Spleen (tissue), 11 donors: ENCODE results near the gene TRA2A. TPM values are rescaled to one million over a fixed set of nuclear protein-coding genes. Genes with fewer than 3 reads are reported as not detected.

Source experiments
- DNase-seq: peaks from one replicate; pipeline ENCODE4 v3.0.0-alpha.2; 2020
- H3K27ac ChIP-seq, 8 donors: fragments of 200-600 bp; sonication (generic) in 7 of 8; 1 replicate in 4 of 8; 2 replicates in 4 of 8; pipeline versions ENCODE4 v1.5.0 to v1.8.0; 2016 to 2021; ENCODE audit warnings: inconsistent platforms in 4 of 8, mild to moderate bottlenecking in 4 of 8, moderate library complexity in 1 of 8
- H3K27me3 ChIP-seq, 7 donors: fragments of 200-600 bp; sonication (generic) in 6 of 7; replicated peaks in 1 of 7; 1 replicate in 4 of 7; 2 replicates in 3 of 7; pipeline versions ENCODE4 v1.5.0 to v1.8.0; 2016 to 2021; ENCODE audit warnings: inconsistent platforms in 3 of 7, mild to moderate bottlenecking in 1 of 7
- H3K36me3 ChIP-seq, 6 donors: fragments of 200-600 bp; sonication (generic) in 5 of 6; 1 replicate in 4 of 6; 2 replicates in 2 of 6; pipeline versions ENCODE4 v1.5.0 to v1.8.0; 2016 to 2021; ENCODE audit warnings: inconsistent platforms in 2 of 6
- H3K4me1 ChIP-seq, 6 donors: fragments of 200-600 bp; sonication (generic) in 5 of 6; 1 replicate in 3 of 6; 2 replicates in 3 of 6; pipeline versions ENCODE4 v1.5.0 to v1.8.0; 2016 to 2021; ENCODE audit warnings: inconsistent platforms in 3 of 6
- H3K4me3 ChIP-seq, 8 donors: fragments of 200-600 bp; sonication (generic) in 7 of 8; 1 replicate in 4 of 8; 2 replicates in 4 of 8; pipeline versions ENCODE4 v1.5.0 to v1.8.0; 2016 to 2021; ENCODE audit warnings: inconsistent platforms in 4 of 8, mild to moderate bottlenecking in 4 of 8, moderate library complexity in 2 of 8
- H3K9me3 ChIP-seq, 8 donors: fragments of 200-600 bp; sonication (generic) in 7 of 8; 1 replicate in 4 of 8; 2 replicates in 4 of 8; pipeline versions ENCODE4 v1.5.0 to v1.8.0; 2016 to 2021; ENCODE audit warnings: inconsistent platforms in 4 of 8
- CTCF ChIP-seq, 11 experiments: fragments of 200-600 bp in 7 of 11; fragments of 450-650 bp in 4 of 11; sonication (generic) in 4 of 11; IDR thresholded peaks in 8 of 11; conservative IDR thresholded peaks in 3 of 11; 1 replicate in 7 of 11; 2 replicates in 4 of 11; pipeline versions ENCODE4 v1.4.0 to v1.8.0; 2016 to 2021; ENCODE audit warnings: antibody characterized with exemption in 11 of 11, inconsistent platforms in 4 of 11, mild to moderate bottlenecking in 1 of 11
- POLR2A ChIP-seq, 3 donors: fragments of 450-650 bp; IDR thresholded peaks; one replicate each; pipeline ENCODE4 v1.5.1; 2017; ENCODE audit warnings: antibody characterized with exemption in 3 of 3, mild to moderate bottlenecking in 1 of 3
- POLR2AphosphoS5 ChIP-seq, 3 donors: sonication (generic); formaldehyde crosslinking; IDR thresholded peaks; one replicate each; pipeline ENCODE4 v1.5.1; 2017; ENCODE audit warnings: antibody characterized with exemption in 3 of 3
- WGBS, 5 donors: extraction: QIAGEN DNeasy Blood & Tissue Kit in 3 of 5; methylation state at CpG; one replicate each; pipeline versions ENCODE4 v1.1.5 to v1.1.7; 2013 to 2018; 5-methylcytosine and 5-hydroxymethylcytosine counted together
- intact Hi-C: fragments of 100-400 bp; cut with DNase I; formaldehyde crosslinking; loops from one replicate; pipeline ENCODE4 v1.15.0; 2023; ENCODE audit warnings: low total_unique reads
- polyA plus RNA-seq, 3 donors: library from polyadenylated mRNA; stranded (reverse); fragments of 200-250 nt; gene quantifications; one replicate each; pipeline ENCODE4 v1.2.1, GENCODE V29; 2013
- total RNA-seq, 7 donors: library from RNA; depleted of rRNA in 3 of 7; stranded (reverse); fragments of >200 nt in 3 of 7; fragmentation: NEBNext Ultra II Directional in 4 of 7; extraction: Animal tissue kit (Norgen Biotek cat#: 25700) in 4 of 7; gene quantifications; one replicate each; pipeline versions ENCODE4 v1.1.0 to v1.2.1, GENCODE V29; 2016 to 2021
- donor health status: healthy with polysubstance abuse.
- donor health status: DM: no; HTN: no; CAD: no; lungs with moderate emphysema.
- donor health status: DM: no; HTN: no; CAD: no.
- donor health status: Bipolar disorder and iron deficiency.
- donor health status: healthy.
- donor health status: DM: no; HTN: no; CAD: no.
- donor health status: DM: yes; HTN: yes; CAD: no.

Gene TRA2A
- total and polyA plus RNA-seq, 10 donors: 59.2 to 98.7 (median 87.6) TPM

DNA sequence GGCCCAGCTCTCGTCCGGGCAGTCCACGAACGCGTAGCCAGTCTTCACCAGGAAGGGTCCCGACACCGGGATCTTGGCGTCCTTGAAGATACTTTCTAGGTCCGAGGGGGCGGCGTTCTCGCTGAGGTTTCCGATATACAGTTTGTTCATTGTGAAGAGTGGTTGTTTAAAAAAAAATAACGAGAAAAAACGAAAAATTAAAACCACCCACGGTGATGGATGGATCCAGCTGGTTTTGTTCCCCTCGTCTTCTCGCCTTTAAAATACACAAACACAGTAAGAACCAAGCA, 61.9 kb downstream of the TRA2A start:
- Histone ChIP-seq H3K4me1 (peaks cover 41 to 65% (median 59%) of the 10 kb centered on the region in 6 donors), H3K27me3 (peaks cover 14 to 100% (median 99%) of the 10 kb centered on the region in 7 donors), H3K36me3 (no peaks in the 10 kb centered on the region), H3K27ac (no peak overlapping the region), H3K9me3 (peaks cover 0 to 17% (median 0%) of the 10 kb centered on the region in 8 donors), H3K4me3 (peak overlapping the region in 7 of 8 donors; percentile 37 to 66 (median 41))
- intact Hi-C loops: no loop called here
- TF ChIP-seq POLR2A (IDR thresholded peaks at IDR 0.05) (no peak), POLR2AphosphoS5 (IDR thresholded peaks at IDR 0.05) (no peak), CTCF (IDR thresholded peaks at IDR 0.05 in 8 of 11, conservative IDR thresholded peaks at IDR 0.05 in 3 of 11) (no peak)
- 1 to 2% (median 2%) methylated on average over 18 of the region's 18 CpGs for WGBS, 5 donors
- DNase-seq: no peak

- H3K27ac ChIP-seq: no peak overlapping the region
- H3K27me3 ChIP-seq: peaks cover 14 to 100% (median 99%) of the 10 kb centered on the region in 7 donors
- peaks cover 0 to 12% (median 0%) of the 10 kb centered on the region in 8 donors for H3K9me3 ChIP-seq
- DNase-seq: peak; percentile 81
- peak overlapping the region; percentile 10 to 66 (median 40) for H3K4me3 ChIP-seq
- intact Hi-C loops: no loop called here
- H3K4me1 ChIP-seq: peaks cover 40 to 59% (median 54%) of the 10 kb centered on the region in 6 donors
- 0 to 1% (median 1%) methylated on average over 32 to 91 of the region's 91 CpGs for WGBS, 5 donors
- H3K36me3 ChIP-seq: no peaks in the 10 kb centered on the region
- TF ChIP-seq POLR2AphosphoS5 (IDR thresholded peaks at IDR 0.05): peak in 1 of 3 donors; percentile 39
- TF ChIP-seq POLR2A (IDR thresholded peaks at IDR 0.05): no peak
- TF ChIP-seq CTCF (IDR thresholded peaks at IDR 0.05 in 8 of 11, conservative IDR thresholded peaks at IDR 0.05 in 3 of 11): no peak
These were observed 62.4 kb downstream of the TRA2A start for GRCh38 chr7:23469150-23469960.

GRCh38 chr7:23468526-23469149, 63.1 kb downstream of the TRA2A start:
- Histone ChIP-seq H3K36me3 (no peaks in the 10 kb centered on the region), H3K27me3 (peaks cover 14 to 100% (median 99%) of the 10 kb centered on the region in 7 donors), H3K27ac (no peak overlapping the region), H3K9me3 (peaks cover 0 to 12% (median 0%) of the 10 kb centered on the region in 8 donors), H3K4me3 (peak overlapping the region; percentile 10 to 66 (median 40)), H3K4me1 (peaks cover 37 to 52% (median 47%) of the 10 kb centered on the region in 6 donors)
- WGBS, 5 donors: 1 to 3% (median 2%) methylated on average over 13 to 48 of the region's 48 CpGs
- intact Hi-C loops: no loop called here
- DNase-seq: peak; percentile 78
- TF ChIP-seq POLR2AphosphoS5 (IDR thresholded peaks at IDR 0.05) (no peak), CTCF (IDR thresholded peaks at IDR 0.05 in 8 of 11, conservative IDR thresholded peaks at IDR 0.05 in 3 of 11) (no peak), POLR2A (IDR thresholded peaks at IDR 0.05) (no peak)
